Glutamatergic neuron (in vitro differentiated cells): Measurements from ENCODE around the gene VAC14. TPM values are rescaled to one million over a fixed set of nuclear protein-coding genes. Genes with fewer than 3 reads are reported as not detected.
A peak's percentile ranks its signal among the peaks of the same experiment; 100 is the strongest.

Experiments
- DNase-seq: peaks from one replicate; pipeline ENCODE4 v3.0.0; 2022
- H3K27ac Mint-ChIP-seq: one replicate; pipeline ENCODE4 v1.8.0; 2020; ENCODE audit warnings: mild to moderate bottlenecking, mixed read lengths, inconsistent platforms; ENCODE audit not compliant: unreplicated experiment
- H3K27me3 Mint-ChIP-seq: one replicate; pipeline ENCODE4 v1.8.0; 2020; ENCODE audit warnings: mild to moderate bottlenecking, moderate library complexity, mixed read lengths, inconsistent platforms; ENCODE audit not compliant: unreplicated experiment
- H3K36me3 Mint-ChIP-seq: one replicate; pipeline ENCODE4 v1.8.0; 2020; ENCODE audit warnings: mild to moderate bottlenecking, mixed read lengths, inconsistent platforms; ENCODE audit not compliant: unreplicated experiment
- H3K4me1 Mint-ChIP-seq: one replicate; pipeline ENCODE4 v1.8.0; 2020; ENCODE audit warnings: mild to moderate bottlenecking, low read depth, mixed read lengths, inconsistent platforms; ENCODE audit not compliant: unreplicated experiment
- H3K4me3 Mint-ChIP-seq: one replicate; pipeline ENCODE4 v1.8.0; 2020; ENCODE audit warnings: mild to moderate bottlenecking, mixed read lengths, inconsistent platforms; ENCODE audit not compliant: unreplicated experiment
- H3K9me3 Mint-ChIP-seq: one replicate; pipeline ENCODE4 v1.8.0; 2020; ENCODE audit warnings: mild to moderate bottlenecking, moderate library complexity, mixed read lengths, inconsistent platforms; ENCODE audit not compliant: unreplicated experiment
- CTCF ChIP-seq: fragments of 200-600 bp; sonication (generic); IDR thresholded peaks from one replicate; pipeline ENCODE4 v1.5.0; 2021; ENCODE audit not compliant: partially characterized antibody, unreplicated experiment
- total RNA-seq: library from RNA; stranded (reverse); fragmentation: NEBNext Ultra II Directional; extraction: Animal tissue kit (Norgen Biotek cat#: 25700); gene quantifications from one replicate; pipeline ENCODE4 v1.2.1, GENCODE V29; 2021; ENCODE audit not compliant: unreplicated experiment

The VAC14 gene
- total RNA-seq, 1 donor from 2014 or later: 50.2 TPM

DNA sequence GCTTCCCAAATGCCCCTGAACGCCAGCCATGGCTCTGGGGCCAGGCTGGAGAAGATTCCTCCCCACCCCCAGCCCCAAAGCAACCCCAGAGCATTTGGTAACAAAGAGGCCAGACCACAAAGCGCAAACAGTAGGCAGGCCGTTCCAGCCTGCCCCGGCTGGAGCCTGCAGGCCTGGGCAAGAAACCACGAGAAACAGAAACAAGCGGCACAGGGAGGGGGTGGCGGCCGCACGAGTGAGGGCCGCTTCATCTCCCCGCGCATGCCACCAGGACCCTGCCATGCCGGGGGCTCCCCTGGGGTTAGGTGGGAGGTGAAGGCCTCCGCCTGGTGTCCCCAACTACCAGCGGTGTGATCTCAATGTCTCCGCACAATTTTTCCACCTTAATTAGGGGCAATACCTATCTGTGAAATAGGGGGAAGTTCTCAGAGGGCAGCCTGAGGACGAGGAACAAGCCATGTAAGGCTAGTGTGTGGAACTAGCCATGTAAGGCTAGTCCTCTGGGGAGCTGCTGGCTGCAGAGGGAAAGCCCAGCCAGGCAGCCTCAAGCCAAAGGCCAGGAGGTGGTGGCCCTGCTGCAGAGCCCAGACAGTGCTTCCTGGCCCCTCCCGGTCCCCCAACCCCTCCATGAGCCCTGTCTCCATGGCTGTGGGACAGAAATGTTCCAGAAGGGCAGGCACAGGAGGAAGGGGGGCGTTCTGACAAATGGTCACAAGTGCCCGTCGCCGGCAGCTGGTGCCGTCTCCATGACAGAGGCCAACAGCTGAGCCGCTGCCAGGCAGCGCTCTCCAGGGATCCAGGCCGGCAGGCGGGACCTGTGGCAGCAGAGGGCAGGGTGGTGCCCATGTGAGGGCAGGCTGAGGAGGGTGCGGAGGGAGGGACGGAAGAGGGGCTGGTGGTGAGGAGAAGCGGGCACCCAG is 100.6 kb downstream of the VAC14 start:
- H3K27me3 Mint-ChIP-seq: peaks cover 11% of the 10 kb centered on the region
- H3K4me1 Mint-ChIP-seq: peaks cover 16% of the 10 kb centered on the region
- no peak overlapping the region for H3K27ac Mint-ChIP-seq
- H3K9me3 Mint-ChIP-seq: peaks cover 17% of the 10 kb centered on the region
- no peak for DNase-seq
- no peak for TF ChIP-seq CTCF
- H3K4me3 Mint-ChIP-seq: no peak overlapping the region
- H3K36me3 Mint-ChIP-seq: peaks cover 4% of the 10 kb centered on the region

DNA sequence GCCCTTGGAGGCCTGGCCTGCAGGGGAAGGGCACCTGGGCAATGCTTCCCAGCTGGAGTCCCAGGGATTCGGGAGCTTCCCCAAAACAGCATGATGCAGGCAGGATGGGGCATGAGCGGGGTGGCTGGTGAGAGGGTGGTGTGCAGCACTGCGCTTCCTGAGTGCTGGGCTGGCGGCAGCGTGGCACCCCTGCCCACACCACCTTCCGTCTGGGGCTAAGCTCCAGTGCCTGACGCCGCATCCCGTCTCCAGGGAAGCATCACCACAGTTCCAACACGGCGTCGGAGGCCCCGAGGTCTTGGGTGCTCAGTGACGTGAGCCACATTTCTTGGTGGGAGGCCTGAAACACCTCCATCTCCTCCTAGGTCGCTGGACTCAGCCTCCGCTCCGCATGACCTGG is 101.3 kb downstream of the VAC14 start:
- H3K36me3 Mint-ChIP-seq: peaks cover 4% of the 10 kb centered on the region
- no peak overlapping the region for H3K4me3 Mint-ChIP-seq
- peaks cover 11% of the 10 kb centered on the region for H3K27me3 Mint-ChIP-seq
- peaks cover 16% of the 10 kb centered on the region for H3K4me1 Mint-ChIP-seq
- no peak for DNase-seq
- no peak overlapping the region for H3K27ac Mint-ChIP-seq
- TF ChIP-seq CTCF: no peak
- peaks cover 17% of the 10 kb centered on the region for H3K9me3 Mint-ChIP-seq

- H3K27ac Mint-ChIP-seq: peak overlapping the region; percentile 43
- no peak for DNase-seq
- no peak for TF ChIP-seq CTCF
- H3K4me1 Mint-ChIP-seq: peaks cover 16% of the 10 kb centered on the region
- peaks cover 4% of the 10 kb centered on the region for H3K36me3 Mint-ChIP-seq
- H3K9me3 Mint-ChIP-seq: peaks cover 17% of the 10 kb centered on the region
- H3K27me3 Mint-ChIP-seq: peaks cover 11% of the 10 kb centered on the region
- no peak overlapping the region for H3K4me3 Mint-ChIP-seq
Measured at GRCh38 chr16:70698901-70699300, 102.1 kb downstream of the VAC14 start.

GRCh38 chr16:70697594-70698170 is 103.3 kb downstream of the VAC14 start:
- peaks cover 4% of the 10 kb centered on the region for H3K36me3 Mint-ChIP-seq
- no peak for DNase-seq
- peaks cover 19% of the 10 kb centered on the region for H3K4me1 Mint-ChIP-seq
- H3K9me3 Mint-ChIP-seq: peaks cover 17% of the 10 kb centered on the region
- H3K4me3 Mint-ChIP-seq: no peak overlapping the region
- no peak for TF ChIP-seq CTCF
- H3K27ac Mint-ChIP-seq: no peak overlapping the region
- peaks cover 12% of the 10 kb centered on the region for H3K27me3 Mint-ChIP-seq
